ENCODE data around the gene ZNF236.
"Not testable (repeated sequence)": the region's sequence is repeated elsewhere in the genome, so short reads cannot be mapped to it uniquely, and the experiment has no call there.

The ZNF236 gene

GRCh38 chr18:76941284-76941683, 118.9 kb downstream of the ZNF236 start:
- Histone ChIP-seq H3K4me3 (ENCODE audit: low read length) (no peak overlapping the region), H4K20me1 (ENCODE audit: insufficient read depth, low read length) (no peaks in the 10 kb centered on the region), H3K4me2 (ENCODE audit: low read length) (no peak overlapping the region), H3K36me3 (replicated peaks; ENCODE audit: low read depth, low read length) (peaks cover 16% of the 10 kb centered on the region), H3K27me3 (ENCODE audit: low read depth, low read length) (no peaks in the 10 kb centered on the region), H3K4me1 (ENCODE audit: low read length) (0 out of 2 replicates have a peak, but pooled peaks cover 4% of the 10 kb centered on the region), H3K79me2 (ENCODE audit: low read length) (no peaks in the 10 kb centered on the region), H3K27ac (ENCODE audit: low read length) (no peak overlapping the region), H2AFZ (ENCODE audit: low read depth, low read length) (no peak overlapping the region), H3K9ac (ENCODE audit: low read length) (no peak overlapping the region), H3K9me3 (ENCODE audit: insufficient read depth, low read length) (no peaks in the 10 kb centered on the region)
- TF ChIP-seq CTCF (IDR thresholded peaks at IDR 0.05; ENCODE audit: low read depth, low read length) = no peak
- no peak for TF ChIP-seq EZH2phosphoT487 (IDR thresholded peaks at IDR 0.05; ENCODE audit: low read depth)

- H3K4me1 ChIP-seq (ENCODE audit: low read length) = 0 out of 2 replicates have a peak, but pooled peaks cover under 1% of the 10 kb centered on the region
- TF ChIP-seq EZH2phosphoT487 (IDR thresholded peaks at IDR 0.05; ENCODE audit: low read depth) (no peak), CTCF (IDR thresholded peaks at IDR 0.05; ENCODE audit: low read depth, low read length) (no peak)
- H3K4me2 ChIP-seq (ENCODE audit: low read length) = no peak overlapping the region
- no peaks in the 10 kb centered on the region for H3K79me2 ChIP-seq (ENCODE audit: low read length)
- H4K20me1 ChIP-seq (ENCODE audit: insufficient read depth, low read length) = no peaks in the 10 kb centered on the region
- H3K36me3 ChIP-seq (replicated peaks; ENCODE audit: low read depth, low read length) = peaks cover 14% of the 10 kb centered on the region
- H3K27me3 ChIP-seq (ENCODE audit: low read depth, low read length) = no peaks in the 10 kb centered on the region
- no peaks in the 10 kb centered on the region for H3K9me3 ChIP-seq (ENCODE audit: insufficient read depth, low read length)
- no peak overlapping the region for H3K9ac ChIP-seq (ENCODE audit: low read length)
- no peak overlapping the region for H3K27ac ChIP-seq (ENCODE audit: low read length)
- H3K4me3 ChIP-seq (ENCODE audit: low read length) = no peak overlapping the region
- no peak overlapping the region for H2AFZ ChIP-seq (ENCODE audit: low read depth, low read length)
Measured at GRCh38 chr18:76943542-76944339, 121.4 kb downstream of the ZNF236 start.

- not testable (repeated sequence) for H3K27ac ChIP-seq (ENCODE audit: low read length); H3K9ac ChIP-seq (ENCODE audit: low read length); H3K4me3 ChIP-seq (ENCODE audit: low read length); H4K20me1 ChIP-seq (ENCODE audit: insufficient read depth, low read length); H3K27me3 ChIP-seq (ENCODE audit: low read depth, low read length); H2AFZ ChIP-seq (ENCODE audit: low read depth, low read length); H3K4me1 ChIP-seq (ENCODE audit: low read length); H3K79me2 ChIP-seq (ENCODE audit: low read length); H3K4me2 ChIP-seq (ENCODE audit: low read length); H3K9me3 ChIP-seq (ENCODE audit: insufficient read depth, low read length)
- H3K36me3 ChIP-seq (replicated peaks; ENCODE audit: low read depth, low read length) = peaks cover 20% of the 10 kb centered on the region
Measured at GRCh38 chr18:76944346-76944745, 122.0 kb downstream of the ZNF236 start.

GRCh38 chr18:76948345-76948744, 126.0 kb downstream of the ZNF236 start:
- Histone ChIP-seq H3K27ac (ENCODE audit: low read length) (no peak overlapping the region), H3K27me3 (ENCODE audit: low read depth, low read length) (no peaks in the 10 kb centered on the region), H3K4me1 (ENCODE audit: low read length) (no peaks in the 10 kb centered on the region), H3K79me2 (ENCODE audit: low read length) (no peaks in the 10 kb centered on the region), H2AFZ (ENCODE audit: low read depth, low read length) (no peak overlapping the region), H3K36me3 (replicated peaks; ENCODE audit: low read depth, low read length) (peaks cover 34% of the 10 kb centered on the region), H3K9ac (ENCODE audit: low read length) (no peak overlapping the region), H3K9me3 (ENCODE audit: insufficient read depth, low read length) (no peaks in the 10 kb centered on the region), H4K20me1 (ENCODE audit: insufficient read depth, low read length) (no peaks in the 10 kb centered on the region), H3K4me3 (ENCODE audit: low read length) (no peak overlapping the region), H3K4me2 (ENCODE audit: low read length) (no peak overlapping the region)
- no peak for TF ChIP-seq CTCF (IDR thresholded peaks at IDR 0.05; ENCODE audit: low read depth, low read length)
